Stomach (tissue), 4 donors: ENCODE measurements around the gene TMEM255B.

Experiments used
- CTCF ChIP-seq, 7 experiments: fragments of 450-650 bp in 4 of 7; fragments of 200-600 bp in 3 of 7; sonication (generic) in 3 of 7; IDR thresholded peaks; one replicate each; pipeline ENCODE4 v1.5.1; 2016 to 2019; ENCODE audit warnings: antibody characterized with exemption in 7 of 7, control low read depth in 2 of 7, mild to moderate bottlenecking in 1 of 7
- EP300 ChIP-seq: sonication (generic); formaldehyde crosslinking; IDR thresholded peaks from one replicate; pipeline ENCODE4 v1.6.1; 2017; ENCODE audit warnings: antibody characterized with exemption
- POLR2A ChIP-seq, 4 donors: fragments of 450-650 bp; IDR thresholded peaks; one replicate each; pipeline ENCODE4 v1.6.1; 2016; ENCODE audit warnings: antibody characterized with exemption in 4 of 4, control low read depth in 2 of 4, mild to moderate bottlenecking in 1 of 4, moderate library complexity in 1 of 4
- POLR2AphosphoS5 ChIP-seq, 3 donors: sonication (generic); formaldehyde crosslinking; IDR thresholded peaks; one replicate each; pipeline ENCODE4 v1.6.1; 2016; ENCODE audit warnings: antibody characterized with exemption in 3 of 3

GRCh38 chr13:113802090-113802531, 43.1 kb downstream of the TMEM255B start:
- TF ChIP-seq CTCF (IDR thresholded peaks at IDR 0.05) (no peak), POLR2AphosphoS5 (IDR thresholded peaks at IDR 0.05) (no peak), POLR2A (IDR thresholded peaks at IDR 0.05) (no peak), EP300 (no peak)
